Lung microvascular endothelial cell (primary cell): ENCODE data around the gene SERTAD1. TPM values are rescaled to one million over a fixed set of nuclear protein-coding genes. Genes with fewer than 3 reads are reported as not detected.
A peak's percentile ranks its signal among the peaks of the same experiment; 100 is the strongest.

Experiments
- DNase-seq, 2 donors: peaks; one replicate each; pipeline versions ENCODE4 v3.0.0 to v3.0.0-alpha.2; 2010; ENCODE audit warnings: low read depth in 2 of 2
- total RNA-seq: library from RNA; depleted of rRNA; stranded (reverse); fragments of >200 nt; gene quantifications from 2 replicates; pipeline ENCODE4 v1.2.1, GENCODE V29; 2014

The SERTAD1 gene
- total RNA-seq, 1 donor from 2014 or later: 27.8 TPM

DNA sequence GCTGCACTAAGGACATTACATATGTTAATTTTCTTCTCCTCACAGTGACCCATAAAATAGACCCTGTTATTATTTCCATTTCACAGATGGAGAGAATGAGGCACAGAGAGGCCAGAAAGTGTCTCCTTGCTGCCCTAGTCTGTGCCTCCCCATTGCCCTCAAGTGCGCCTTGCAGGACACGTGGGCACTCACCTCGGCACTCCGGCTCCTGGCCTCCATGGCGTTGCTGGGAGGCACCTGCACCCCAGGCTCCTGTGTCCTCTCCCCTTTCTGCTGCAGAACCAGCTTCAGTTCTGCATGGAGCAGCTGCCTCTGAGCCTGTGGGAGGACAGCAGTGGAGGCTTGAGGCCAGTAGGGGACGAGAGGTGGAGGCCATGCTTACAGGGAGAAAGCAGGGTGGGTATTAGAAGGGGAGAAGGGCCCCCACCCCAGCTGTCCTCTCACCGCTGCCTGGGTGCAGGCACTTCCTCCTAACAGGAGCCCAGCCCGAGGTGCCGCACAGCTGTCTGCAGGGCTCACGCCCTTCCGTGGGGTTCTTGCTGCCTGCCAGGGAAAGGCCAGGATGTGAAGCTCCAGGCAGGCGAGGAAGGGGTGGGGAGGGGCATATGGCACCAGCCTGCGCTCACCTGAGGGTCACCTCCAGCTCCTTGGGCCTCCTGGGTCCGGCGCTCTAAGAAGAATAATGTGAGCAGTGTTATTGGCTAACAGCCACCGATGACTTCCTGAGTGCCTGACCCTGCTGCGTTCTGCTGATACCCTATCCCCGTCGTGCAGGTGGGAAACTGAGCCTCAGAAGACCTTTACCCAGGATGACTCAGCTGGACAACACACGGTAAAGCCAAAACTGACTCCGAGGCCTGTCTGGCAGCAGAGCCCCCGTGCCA, 17.8 kb downstream of the SERTAD1 start:
- DNase-seq: no peak

DNA sequence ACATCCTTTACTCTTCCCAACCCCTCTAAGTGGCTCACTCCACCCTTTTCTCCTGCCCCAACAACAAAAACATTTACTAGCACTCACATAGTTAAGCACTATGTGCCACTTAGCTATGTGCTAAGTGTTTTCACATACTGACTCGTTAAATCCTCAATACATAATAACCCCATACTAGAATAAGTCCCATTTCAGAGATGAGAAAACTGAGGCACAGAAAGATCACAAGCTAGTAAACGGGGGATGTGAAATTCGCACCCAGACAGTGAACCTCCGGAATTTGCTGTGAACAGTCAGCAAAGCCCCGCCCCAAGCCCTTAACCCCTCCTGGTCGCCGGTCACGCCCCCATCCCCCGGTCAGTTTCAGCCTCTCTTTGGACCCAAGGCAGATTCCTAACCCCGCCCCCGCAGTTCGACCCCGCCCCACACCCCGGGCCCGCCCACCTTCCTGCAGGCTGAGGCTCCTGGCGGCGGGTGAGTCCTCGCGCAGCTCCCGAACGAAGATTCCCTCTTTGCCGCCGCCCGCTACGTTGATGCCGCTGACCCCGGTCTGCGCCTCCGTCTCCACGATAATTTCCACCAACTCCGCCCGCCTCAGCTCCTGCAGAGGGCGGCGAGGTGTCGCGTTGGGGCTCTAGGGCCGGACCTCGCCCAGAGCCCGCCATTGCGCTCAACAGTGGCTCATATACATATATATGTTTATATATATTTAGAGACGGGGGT, 22.4 kb downstream of the SERTAD1 start:
- peak; percentile 89 for DNase-seq

DNA sequence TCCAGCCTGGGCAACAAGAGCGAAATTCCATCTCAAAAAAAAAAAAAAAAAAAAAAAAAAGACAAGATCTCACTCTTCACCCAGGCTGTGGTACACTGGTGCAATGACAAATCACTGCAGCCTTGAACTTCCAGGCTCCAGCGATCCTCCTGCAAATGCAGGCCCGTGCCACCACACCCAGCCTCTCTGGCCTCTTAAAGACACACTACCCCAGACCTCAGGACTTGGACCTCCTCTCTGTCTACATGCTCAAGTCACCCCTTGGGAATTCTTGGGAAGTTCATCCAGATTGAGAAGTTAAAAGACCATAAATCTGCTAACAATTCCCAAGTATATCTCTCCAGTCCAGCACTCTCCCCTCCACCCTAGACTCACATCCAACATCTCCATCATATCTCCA, 25.2 kb downstream of the SERTAD1 start:
- no peak for DNase-seq

DNA sequence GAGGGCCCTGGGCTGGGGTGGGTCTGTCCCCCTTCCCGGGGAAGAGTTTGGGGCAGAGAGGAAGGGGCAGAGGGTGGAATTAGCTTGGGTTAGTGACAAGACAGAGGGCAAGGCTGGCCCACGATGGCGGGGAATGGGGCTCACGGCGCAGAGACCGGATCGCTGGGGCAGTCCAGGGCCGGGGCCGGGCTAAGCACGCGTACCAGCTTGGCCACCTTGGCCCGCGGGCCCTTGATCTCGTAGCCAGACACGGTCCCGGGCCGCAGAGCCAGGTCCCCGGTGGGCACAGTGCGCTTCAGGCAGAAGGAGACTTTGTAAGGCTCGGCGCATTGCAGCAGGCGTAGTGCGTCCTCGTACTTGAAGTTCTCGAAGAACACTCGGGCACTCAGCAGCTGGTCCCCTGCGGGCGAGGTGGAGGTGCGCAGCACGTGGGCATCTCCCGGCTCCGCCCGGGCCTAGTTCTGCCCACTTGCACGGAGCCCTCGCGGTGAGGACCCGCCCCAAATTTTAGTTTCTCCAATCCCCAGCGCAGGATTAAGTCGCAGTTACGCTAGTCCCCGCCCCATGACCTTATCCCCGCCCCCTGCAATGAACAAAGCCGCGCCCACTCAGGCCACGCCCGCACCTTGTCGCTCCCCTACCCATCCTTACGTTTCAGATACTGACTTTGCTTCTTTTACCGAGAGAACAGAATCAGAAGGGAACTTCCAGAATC, 27.2 kb downstream of the SERTAD1 start:
- DNase-seq: peak in 1 of 2 donors; percentile 32

DNA sequence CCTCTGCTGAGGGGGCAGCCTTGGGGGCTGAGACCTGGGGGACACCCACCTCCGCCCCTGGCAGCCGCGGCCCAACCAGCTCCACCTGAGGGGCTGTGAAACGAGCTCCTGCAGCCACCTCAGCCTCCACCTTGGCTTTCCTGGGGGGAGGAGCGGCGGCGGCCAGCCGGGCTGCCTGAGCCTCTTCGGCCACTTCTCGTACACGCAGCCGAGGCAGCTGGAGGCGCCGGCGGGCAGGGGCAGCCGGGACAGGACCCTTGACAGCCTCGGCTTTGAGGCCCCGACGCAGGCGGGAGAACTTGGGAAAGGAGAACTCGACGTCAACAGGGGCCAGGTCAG, 28.3 kb downstream of the SERTAD1 start:
- no peak for DNase-seq

DNA sequence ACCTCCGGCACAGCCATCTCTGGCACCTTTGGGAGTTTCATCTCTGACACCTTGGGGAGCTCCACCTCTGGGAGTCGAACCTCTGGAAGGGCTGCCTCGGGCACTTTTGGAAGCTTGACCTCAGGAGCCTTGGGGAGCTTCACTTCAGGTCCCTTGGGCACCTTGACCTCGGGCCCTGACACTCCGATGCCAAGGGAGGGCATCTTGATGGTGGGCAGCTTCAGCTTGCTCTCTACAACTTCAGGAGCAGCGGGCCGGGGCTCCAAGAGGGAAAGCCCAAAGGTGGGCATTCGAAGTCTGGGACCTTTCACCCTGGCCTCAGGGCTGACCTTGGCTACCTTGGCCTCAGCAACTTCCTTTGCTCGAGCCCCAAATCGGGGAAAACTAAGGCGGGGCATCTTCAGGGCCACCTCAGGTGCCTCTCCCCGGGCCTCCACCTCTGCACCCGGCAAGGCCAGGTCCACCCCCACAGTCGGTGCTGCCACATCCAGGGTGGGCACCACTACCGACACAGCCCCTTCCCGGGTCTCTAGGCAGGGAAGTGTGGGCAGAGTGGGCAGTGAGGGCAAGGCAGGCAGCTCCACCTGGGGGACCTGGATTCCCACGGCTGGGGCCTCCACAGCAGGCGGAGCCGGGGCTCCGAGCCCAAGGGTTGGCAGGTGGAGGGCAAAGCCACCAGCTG, 28.8 kb downstream of the SERTAD1 start:
- DNase-seq: no peak

DNA sequence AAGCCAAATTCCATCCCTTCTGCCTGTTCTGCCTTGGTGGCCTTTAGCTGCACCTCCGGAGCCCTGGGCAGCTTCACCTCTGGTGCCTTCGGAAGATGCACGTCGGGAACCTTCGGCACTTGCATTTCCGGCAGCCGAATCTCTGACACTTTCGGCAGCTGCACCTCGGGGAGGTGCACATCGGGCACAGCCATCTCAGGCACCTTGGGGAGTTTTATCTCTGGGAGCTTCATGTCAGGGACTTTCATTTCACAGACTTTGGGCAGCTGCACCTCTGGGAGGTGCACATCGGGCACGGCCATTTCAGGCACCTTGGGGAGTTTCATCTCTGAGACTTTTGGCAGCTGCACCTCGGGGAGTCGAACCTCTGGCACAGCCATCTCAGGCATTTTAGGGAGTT, 29.8 kb downstream of the SERTAD1 start:
- no peak for DNase-seq

DNA sequence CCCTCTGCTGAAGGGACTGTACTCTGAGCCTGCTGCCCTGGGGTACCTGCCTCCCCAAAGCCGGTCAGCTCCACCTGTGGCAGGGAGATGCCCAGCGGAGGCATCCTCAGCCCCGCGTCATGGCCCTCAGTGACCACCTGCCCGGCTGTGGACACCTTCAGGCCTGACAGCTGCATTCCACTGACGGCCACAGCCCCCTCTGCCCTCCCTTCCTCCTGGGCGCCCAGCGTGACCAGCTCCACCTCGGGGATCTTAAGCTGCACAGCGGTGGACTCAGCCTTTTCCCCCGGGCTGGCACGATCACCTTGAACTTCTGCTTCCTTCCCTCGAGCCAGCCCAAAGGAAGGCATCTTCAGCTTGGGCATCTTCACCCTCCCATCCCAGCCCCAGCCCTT, 31.0 kb downstream of the SERTAD1 start:
- no peak for DNase-seq

DNA sequence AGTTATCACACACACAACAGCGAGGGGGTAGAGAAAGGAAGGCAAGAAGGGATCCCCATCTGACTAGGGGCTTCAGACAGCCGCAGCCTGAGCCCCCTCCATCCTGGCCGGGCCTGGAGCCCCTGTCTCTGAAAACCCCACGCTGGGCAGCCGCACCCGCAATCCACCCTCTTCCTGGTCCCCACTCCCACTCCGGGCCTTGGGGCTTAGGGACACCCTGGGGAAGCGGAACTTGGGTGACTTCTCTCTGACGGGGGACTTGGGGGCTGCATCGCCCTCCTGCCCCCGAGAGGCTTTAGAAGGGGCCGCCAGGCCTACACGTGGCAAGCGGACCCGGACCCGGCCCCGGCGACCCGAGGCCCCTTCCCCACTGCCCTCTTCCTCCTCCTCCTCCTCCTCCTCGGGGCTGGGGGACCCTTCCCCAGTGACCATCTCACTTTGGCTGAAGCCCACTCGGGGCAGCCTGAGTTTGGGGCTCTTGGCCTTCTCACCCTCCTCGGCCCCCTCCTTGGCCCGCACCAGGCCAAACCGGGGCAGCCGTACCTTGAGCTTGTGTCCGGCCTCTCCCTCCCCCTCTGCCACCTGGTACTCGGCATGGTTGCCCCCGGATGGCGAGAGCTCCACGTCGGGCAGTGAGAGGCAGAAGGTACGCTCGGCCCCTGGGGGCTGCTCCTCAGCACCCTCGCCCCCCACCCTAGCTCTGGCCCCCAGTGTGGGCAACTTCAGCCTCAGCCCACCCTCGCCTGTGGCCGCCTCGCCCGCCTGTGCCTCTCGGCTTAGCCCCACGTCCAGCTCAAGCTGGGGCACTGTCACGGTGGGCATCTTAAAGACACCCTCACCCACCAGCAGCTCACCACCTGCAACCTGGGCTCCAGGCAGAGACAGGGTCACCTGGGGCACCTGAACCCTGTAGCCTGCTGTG, 31.6 kb downstream of the SERTAD1 start:
- no peak for DNase-seq

DNA sequence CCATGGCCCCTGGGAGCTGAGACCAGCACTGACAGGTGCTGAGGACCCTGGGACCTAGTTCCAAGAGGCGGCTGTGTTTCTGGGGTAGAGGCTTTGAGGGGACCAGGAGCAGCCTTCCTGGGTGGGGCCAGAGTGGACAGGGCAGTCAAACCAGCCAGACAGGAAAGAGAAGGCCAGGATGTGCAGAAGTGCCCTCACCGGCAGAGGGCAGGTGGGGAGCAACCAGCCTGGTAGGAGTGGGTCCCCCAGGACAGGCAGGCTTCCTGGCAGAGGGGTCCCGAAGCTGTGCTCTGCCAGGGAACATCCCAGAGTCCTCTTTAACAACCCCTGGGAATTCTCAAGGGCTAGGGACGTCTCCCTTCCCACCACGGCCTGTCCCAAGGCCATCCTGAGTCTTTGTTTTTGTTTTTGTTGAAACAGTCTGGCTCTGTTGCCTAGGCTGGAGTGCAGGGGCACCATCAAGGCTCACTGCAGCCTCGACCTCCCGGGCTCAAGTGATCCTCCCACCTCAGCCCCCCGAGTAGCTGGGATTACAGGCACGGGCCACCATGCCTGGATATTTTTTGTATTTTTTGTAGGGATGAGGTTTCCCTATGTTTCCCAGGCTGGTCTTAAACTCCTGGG, 32.8 kb downstream of the SERTAD1 start:
- DNase-seq: peak; percentile 20 to 31

DNA sequence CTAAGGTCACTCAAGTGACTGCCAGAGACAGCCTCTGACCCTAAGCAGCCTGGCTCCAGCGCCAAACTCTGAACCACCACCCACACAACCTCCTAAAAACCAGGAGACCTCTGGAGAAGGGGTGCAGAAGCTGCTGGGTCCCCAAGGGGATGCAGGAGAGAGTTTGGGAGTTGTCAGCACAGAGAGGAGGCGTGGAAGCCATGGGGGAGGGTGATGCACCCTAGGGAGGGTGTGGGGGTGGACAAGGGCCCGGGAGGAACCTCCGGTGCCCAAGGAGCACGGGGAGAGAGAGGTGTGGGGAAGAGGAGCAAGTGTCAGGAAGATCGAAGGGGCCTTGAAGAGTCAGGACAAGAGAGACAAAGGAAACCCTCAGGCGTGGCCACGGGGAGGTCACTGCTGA, 33.7 kb downstream of the SERTAD1 start:
- DNase-seq: no peak

DNA sequence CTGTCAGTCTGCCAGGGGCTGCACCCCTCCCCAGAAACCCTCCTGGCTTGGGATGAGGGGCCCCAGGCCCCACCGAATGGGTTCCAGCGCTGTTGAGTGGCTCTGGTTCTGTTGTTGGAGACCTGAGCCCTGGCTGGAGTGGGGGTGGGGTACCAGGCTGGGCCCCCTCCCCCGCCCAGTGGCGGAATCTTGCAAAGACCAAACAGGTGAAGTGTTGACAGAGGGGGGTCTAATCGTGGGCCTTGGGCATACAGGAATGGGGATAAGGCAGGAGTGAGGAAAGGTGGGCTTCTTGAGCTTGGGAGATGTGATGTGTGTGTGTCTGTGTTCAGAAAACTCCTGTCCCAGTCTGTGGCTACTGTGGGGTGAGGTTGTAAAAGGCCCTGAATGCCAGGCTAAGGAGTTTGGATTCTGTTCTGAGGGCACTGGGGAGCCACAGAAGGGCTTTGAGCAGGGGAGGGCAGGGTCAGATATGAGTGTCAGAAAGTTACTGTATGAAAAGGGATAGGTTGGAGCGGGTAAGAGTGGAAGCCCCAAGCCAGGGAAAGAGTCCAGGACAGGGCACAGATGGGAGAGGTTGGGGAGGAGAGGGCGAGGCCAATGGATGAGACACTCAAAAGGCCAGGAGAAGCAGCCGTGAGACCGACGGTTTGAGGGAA, 35.6 kb downstream of the SERTAD1 start, which contains the start of gene HIPK4:
HIPK4 (minus strand) TSS at position 98 of the 659 bp plus-strand sequence. CDS start 279 bp downstream, outside the sequence.
- no peak for DNase-seq

DNA sequence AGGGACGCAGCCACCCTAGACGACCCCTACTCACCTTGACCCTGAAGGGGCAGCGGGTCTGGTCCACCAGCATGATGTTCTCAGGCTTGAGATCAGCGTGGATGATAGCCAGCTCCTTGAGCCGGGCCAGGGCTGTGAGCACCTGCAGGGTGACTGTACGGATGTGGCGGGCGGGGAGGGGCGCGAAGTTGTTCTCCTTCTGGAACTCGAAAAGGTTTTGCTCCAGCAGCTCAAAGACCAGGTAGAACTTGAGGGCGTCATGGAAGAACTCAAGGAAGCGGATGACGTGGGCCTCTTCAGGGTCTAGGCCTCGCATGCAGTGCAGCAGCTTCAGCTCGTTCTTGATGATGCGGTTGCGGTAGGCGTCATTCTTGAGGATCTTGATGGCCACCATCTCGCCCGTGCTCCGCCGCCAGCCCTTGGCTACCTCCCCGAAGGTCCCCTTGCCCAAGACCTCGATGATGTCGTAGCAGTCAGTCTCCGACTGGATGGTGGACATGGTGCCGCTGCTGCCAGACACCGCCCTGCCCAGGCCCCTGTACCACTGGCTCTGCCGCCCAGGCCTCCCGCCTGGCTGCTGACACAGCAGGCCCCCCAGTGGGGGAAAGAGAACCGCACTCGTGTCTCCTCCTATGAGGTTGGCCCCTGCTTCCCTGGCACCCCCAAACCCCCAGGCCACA, 36.2 kb downstream of the SERTAD1 start:
- DNase-seq: no peak

DNA sequence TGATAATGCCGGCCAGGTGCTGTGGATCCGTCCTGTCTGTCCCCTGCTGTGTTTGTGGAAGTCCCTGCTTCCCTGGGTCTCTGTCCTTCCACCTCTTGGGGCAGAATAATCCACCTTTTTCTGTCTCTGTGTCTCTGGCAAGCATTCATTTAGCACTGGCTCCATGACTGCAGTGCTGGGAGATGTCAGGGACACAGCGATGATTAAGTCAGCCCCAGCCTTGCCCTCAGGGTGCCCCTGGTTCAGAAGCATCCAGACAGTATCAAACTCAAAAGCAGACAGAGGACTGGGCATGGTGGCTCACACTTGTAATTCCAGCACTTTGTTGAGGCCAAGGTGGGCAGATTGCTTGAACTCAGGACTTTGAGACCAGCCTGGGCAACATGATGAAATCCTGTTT, 37.3 kb downstream of the SERTAD1 start:
- DNase-seq: no peak

DNA sequence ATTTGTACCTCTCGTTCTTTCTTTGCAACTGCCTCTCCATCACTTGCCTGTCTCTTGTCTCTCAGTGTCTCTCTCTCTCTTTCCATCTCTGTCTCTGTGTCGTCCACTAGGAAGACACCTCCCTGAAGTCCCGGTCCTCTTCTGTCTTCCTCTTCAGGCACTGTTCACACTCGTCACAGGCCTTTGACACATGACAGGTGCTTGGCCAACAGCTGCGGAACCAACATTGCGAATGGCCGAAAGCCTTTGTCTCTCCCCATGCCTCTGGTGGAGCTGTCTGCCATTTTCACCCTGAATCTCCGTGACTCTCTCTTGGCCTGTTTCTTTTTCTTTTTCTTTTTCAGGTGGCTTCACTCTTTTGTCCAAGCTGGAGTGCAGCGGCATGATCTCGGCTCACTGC, 38.6 kb downstream of the SERTAD1 start:
- DNase-seq: no peak

DNA sequence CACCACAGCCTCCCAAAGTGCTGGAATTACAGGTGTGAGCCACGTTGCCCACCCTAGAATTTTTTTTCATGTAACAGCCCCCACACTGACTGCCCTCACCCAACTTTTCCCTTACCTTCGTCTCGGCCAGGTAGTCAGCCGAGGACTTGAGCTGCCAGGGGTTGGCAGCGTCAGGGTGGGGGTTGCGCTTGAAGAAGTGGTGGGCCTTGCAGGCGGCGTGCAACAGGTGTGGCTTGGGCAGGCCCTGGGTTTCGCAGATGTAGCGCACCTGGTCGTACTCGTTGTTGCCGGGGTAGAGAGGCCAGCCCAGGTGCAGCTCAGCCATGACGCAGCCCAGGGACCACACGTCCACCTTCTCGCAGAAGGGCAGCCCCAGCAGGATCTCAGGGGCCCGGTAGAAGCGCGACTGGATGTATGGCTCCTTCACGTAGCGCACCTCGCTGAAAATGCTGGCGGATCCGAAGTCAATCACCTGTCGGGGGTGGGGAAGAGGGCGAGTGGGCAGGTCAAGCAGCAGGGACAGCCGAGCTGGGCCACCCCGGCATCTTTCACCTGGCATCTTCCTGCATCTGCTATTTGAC, 42.0 kb downstream of the SERTAD1 start:
- no peak for DNase-seq

DNA sequence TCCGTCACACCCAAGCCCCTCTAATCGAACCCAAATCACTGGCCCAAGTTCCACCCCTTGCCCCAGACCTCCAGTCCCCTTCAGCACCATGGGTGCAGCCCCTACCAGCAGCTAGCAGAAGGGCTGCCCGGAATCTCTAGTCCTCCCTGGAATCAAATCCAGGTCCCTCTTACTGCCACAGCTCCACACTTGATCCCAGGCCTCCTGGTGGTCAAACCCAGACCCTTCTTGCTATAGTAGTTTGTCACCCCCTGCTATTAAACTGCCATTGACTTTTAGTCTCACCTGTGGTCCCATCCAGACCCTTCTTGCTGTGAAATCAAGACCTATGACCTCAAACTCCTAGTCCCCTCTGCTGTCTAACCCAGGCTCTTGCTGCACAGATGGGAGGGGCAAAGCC, 44.5 kb downstream of the SERTAD1 start:
- peak in 1 of 2 donors; percentile 19 for DNase-seq

DNA sequence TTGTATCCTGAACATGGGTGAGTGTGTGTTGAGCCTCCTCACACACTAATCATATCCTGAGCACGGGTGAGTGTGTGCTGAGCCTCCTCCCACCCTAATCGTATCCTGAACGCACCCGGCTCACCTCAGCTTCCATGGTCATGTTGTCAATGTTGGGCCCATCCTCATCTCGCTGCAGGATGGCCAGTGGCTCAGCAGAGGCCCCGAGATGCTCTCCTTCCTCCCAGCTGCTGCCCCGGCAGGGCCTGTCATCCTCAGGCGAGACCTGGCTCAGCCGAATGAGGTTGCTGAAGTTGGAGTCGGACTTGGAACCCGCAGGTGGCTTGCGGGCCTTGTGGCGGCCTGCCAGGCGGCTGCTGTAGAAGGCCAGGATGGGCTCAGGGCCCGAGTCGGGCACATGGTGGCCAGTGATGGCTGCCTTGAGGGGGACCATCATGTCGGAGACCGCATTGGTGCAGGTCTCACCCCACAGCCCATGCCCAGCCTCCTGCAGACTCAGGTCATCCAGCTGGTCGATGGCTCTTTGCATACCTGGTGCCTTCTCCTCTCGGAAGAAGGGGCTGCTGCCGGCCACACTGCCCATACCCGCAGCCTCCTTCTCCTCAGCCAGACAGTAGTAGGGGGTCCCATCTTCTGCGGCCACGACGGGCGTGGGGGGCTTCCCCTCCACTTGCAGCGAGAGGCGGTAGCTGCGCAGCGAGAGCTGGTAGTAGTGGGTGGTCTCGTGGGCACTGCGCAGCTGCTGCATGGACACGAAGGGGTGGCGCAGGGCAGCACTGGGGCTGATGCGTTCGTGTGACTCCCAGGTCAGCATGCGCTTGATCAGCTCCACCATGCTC, 45.4 kb downstream of the SERTAD1 start:
- no peak for DNase-seq
